NCI-H2196 (cell line): Measurements from ENCODE around the gene MED8.
A peak's percentile ranks its signal among the peaks of the same experiment; 100 is the strongest.
"Not testable (repeated sequence)": the region's sequence is repeated elsewhere in the genome, so short reads cannot be mapped to it uniquely, and the experiment has no call there.

Experiments
- DNase-seq: peaks from one replicate; lab custom pipeline; 2025; ENCODE audit not compliant: unreplicated experiment; lab: John Stamatoyannopoulos, UW

MED8 gene

DNA sequence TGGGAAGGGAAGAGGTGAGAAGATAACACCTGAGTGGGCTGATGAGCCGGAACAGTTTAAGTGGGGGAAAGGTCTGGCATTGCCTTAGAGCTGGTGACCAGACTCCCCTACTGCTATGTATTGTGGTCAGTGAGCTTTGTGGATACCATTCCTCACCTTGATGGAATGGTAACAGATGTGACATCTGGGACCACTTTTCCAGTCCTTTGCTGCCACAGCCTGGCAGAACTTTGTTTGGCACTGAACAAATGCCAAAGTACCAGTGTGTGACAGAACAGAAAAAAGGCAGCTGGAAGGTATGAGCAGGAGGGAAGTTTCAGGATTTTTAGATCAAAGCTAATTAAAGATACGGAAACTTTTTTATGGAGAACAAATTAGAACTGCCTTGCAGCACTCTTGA, 6.2 kb downstream of the MED8 start:
- DNase-seq: no peak

DNA sequence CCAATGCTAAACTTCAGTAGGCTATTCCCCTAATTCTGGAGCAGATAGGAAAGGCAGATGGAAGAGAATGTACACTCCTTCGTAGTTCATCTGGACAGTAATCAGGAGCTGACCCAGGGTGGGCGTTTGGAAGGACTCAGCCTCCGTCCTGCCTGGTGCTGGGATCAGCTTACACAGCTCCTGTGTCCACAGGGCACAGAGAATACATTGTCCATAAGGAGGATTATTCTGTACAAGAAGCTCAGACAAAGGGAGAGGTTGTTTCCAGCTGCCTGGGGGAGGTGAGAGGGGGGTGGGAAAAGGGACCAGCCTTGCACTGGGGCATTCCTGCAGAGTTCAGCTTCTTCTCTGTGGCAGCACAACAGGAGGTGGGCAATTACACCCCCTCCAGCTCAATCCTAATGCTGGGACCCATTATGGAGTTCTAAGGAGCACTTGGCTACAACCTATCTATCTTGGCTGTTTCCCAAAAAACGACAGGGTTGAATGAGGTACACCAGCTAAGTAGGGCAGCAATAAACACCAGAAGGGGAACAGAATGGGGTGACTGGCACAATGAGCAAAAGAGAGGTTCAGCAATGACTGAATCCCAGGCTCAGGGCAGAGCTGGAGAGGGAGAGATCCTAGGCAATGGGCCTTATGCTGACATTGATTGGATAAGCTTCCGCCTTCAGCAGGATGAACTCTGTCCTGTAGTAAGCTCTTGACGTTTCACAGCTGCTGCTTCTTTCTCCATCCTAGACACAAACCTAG, 7.4 kb downstream of the MED8 start:
- no peak for DNase-seq

- DNase-seq: no peak
Observed at GRCh38 chr1:43381612-43382011, 8.0 kb downstream of the MED8 start.

DNA sequence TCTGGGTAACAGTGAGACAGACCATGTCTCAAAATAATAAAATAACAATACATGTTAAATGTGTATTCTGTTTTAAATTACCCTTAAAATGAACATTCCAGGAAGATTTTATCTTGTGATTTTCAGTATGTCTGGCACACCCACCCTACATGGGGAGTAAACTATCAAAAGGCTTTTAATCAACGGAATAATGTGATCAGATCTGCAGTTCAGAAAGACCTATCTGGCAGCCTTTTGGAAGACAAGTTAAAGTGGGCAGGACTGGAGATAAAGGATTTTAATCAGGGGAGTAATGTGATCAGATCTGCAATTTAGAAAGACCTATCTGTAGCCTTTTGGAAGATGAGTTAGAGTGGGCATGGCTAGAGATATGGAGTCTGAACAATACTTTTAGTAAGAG, 10.1 kb downstream of the MED8 start:
- DNase-seq: no peak

- DNase-seq: no peak
Observed at GRCh38 chr1:43377831-43378230, 11.8 kb downstream of the MED8 start.

DNA sequence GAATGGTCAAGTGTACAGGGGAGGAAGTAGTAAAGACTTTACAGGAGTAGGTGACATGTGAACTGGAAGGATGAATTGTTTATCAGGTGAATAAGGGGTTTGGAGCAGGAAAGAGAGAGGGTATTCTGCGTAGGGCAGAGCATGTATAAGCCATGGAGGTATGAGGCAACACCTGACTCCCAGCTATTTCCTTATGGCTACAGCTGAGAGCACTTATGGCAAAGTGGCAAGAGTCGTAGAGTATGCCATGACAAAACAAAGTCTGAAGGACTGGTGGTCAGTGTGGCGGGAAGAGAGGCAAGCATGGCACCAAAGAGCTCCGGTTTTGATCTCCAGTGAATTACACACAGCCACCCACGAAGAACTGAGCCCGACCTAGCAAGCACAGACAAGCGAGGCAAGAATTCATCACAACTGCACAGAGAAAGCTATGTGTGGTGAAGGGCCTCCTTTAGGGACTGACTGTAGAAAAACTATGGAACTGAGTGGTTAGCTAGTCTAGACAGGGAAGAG, 12.8 kb downstream of the MED8 start:
- no peak for DNase-seq

DNA sequence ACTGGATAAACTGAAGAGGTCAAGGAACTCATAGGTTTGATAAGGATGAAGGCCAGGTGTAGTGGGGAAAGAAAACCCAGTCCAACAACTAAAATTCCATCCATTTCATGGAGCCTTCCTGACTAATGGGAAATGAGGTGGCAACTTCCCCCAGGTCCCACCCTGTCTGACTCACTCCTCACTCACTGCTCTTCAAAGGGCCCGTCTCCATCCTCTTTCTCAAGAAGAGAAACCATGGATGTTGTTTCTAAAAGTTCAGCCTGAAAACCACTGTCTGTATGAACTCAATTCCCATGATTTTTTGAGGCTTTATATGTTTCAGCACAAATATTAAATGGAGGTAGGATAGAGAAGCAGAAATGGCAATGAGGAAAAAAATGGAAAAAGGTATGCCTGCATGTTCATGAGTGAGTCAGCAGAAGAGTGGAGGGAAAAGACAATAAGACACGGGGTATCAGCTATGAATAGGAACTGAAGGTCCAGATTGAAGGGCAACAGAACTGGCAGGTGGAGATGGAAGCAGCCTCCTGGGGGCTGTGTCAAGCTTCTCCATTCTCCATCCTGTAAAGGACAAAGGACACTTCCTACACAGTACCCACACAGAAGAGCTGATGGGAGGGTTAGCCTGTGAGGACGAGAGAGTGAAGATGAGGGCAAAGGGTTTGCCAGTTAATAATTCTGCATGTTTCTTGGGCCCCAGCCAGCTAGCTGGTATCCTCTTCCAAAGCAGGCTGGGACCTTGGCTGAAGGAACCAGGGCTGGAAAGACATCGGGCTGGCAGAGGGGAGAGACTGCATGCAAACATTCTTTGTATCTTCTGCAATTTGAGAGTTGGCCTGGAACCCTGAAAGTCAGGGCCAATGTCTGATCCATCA, 16.3 kb downstream of the MED8 start:
- DNase-seq: no peak

DNA sequence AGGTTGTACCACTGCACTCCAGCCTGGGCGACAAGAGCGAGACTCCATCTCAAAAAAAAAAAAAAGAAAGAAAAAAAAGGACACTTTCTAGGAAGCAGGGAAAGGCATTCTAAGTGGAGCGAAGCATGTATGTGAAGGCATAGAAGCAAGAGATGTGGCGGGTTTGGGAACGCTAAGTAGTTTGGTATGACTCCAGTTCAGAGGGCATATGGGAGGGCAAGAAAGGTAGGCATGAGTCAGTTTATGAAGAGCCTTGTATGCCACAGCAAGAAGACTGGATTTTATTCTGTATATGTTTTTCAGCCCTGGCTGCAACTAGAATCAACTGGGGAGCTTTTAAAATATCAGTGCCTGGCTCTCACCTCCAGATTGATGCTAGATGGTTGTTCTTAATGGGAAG, 17.4 kb downstream of the MED8 start:
- no peak for DNase-seq

- DNase-seq: no peak
Observed at GRCh38 chr1:43370564-43370963, 19.0 kb downstream of the MED8 start.

- not testable (repeated sequence) for DNase-seq
Observed at GRCh38 chr1:43369779-43370178, 19.8 kb downstream of the MED8 start.

DNA sequence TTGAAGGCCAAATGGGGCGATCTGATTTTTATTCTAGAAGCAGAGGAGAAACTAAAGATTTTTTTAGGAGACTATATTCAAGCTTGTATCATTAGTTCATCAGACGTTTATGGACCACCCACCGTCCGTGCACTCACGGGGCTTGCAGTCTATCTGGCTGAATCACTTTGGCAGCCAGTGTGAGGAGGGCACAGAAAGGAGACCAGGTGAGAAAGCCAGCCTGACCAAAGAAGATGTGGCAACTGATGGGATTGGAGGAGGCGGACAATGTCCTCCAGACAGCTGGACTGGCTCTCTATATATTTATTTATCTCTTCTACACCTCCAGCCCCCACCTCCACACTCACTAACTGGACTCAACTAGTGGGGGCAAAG, 21.0 kb downstream of the MED8 start:
- no peak for DNase-seq

- DNase-seq: peak; percentile 92
Observed at GRCh38 chr1:43367904-43368645, 21.5 kb downstream of the MED8 start, which contains the start of gene ELOVL1. Gene ELOVL1, minus strand, starts transcription at chr1:43368011. Its CDS starts 2,402 bp downstream, at chr1:43365609.

DNA sequence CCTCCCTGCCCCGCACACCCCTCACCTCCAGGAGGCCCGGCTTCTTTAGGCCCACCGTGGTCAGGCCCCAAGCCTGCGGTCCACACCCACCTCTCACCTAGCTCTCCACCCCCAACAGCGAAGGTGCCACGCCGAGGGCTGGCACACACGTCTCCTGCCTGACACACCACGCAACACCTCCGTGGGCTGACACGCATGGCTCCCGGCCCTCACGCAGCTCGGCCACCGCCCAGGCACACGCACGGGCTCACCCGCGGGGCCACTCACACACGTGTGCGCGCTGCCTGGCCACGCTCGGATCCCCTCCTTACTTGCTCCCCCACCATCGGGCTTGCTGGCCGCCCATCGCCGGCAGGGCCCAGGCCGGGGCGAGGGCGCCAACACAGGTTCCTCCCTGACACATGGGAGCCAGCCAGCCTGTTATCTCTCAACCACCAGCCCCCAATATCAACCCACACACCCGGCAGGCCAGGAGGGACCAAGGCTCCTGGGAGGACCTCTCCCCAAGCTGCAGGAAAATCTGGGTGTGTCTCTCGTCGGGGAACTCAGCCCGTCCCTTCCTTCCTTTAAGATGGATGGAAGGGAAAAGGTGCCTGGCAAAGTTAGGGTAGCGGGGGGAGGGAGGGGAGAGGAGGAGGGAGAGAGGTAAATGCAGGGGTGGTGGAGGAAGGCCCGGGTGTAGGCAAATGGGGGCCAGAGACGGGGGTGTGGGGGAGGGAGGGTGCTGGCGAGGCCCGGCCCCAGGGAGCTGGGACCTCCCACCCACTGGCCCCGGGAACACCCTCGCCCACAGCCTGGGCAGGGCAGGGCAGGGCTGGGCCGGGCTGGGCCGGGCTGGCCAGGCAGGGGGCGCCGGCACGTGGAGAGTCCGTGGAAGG, 22.3 kb downstream of the MED8 start:
- DNase-seq: no peak

DNA sequence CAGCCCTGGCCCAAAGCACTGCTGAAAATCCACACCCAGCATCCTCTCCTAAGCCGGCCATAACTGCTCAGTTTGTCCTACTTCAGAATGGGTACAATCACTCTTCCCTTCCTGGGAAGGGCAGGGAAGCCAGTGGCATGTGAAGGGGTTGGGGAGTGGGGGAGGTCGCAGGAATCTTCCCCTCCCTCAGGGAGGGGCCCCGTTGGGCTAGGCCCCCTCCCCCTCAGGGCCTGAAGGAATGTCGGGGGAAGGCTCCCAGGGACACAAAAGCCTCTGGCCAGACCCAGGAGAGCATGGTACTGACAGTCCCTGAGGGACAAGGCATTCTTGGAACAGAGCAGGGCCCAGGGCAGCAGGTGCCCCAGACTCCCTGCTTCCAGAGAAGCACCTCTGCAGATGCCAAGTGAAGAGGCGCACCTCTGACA, 23.0 kb downstream of the MED8 start:
- DNase-seq: no peak

- DNase-seq: no peak
Observed at GRCh38 chr1:43366179-43366578, 23.4 kb downstream of the MED8 start.

DNA sequence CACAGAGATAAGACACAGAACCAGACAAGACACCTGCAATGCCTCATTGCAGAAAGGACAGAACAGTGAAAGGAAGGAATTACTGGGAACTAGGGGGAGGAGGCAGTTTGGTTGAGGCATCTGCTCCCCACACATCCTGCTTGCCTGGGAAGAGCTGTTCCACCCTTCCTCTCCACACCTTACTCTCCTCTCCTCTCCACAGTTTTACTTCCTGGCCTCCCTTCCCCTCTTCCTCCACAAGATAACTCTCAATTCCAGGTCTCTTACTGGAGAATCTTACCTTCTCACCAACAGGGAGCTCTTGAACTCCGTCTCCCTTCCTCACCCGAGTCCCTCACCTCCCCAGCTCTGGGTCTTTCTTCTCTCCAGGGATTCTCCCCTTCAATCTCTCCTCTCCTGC, 23.9 kb downstream of the MED8 start:
- DNase-seq: no peak

DNA sequence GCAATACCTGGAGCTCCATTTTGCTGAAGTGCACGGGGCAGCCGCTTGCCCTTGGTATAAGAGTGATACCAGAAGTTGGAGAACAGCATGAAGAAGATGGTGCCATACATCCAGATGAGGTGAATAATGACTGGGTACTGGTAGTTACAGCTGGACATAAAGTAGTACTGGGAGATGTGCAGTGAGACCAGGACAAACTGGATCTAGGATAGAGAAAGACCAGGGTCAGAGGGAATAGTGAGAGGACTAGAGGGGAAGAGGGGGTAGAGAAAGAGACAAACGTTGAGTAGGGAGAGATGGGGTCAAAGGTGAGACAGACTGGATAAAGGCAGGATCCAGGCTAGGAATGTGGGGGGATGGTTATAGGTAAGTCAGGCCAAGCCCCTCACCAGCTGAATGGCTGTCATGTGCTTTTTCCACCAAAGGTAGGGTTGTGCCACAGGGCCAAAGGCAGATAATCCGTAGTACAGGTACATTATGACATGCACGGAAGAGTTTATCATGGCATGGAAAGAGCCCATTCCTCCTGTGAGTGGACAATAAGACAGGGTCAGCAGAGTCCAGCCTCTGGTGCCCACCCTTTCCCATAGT, 25.6 kb downstream of the MED8 start:
- DNase-seq: no peak

GRCh38 chr1:43363283-43363934, 26.2 kb downstream of the MED8 start:
- DNase-seq: no peak

DNA sequence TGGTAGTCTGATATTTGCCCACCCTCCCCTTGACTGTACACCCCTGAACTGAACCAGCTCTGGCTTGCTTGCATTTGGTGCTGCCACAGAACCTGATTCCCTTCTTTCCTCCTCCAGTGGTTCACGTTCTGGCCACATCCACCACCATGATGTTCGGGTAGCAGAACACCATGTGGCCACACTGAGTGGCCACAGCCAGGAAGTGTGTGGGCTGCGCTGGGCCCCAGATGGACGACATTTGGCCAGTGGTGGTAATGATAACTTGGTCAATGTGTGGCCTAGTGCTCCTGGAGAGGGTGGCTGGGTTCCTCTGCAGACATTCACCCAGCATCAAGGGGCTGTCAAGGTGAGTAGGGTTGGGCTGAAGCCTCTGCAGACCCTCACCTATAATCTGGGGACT, 29.0 kb downstream of the MED8 start:
- no peak for DNase-seq
